SU-DHL-6 (cell line): ENCODE measurements around the gene LRP3.

ENCODE experiments used
- H2AFZ ChIP-seq: fragments of 200-600 bp; sonication (generic); 2 replicates; pipeline ENCODE4 v1.6.1; 2014; ENCODE audit warnings: low read depth, mild to moderate bottlenecking, moderate library complexity, mixed read lengths, antibody characterized with exemption, low read length; ENCODE audit not compliant: severe bottlenecking
- H3F3A ChIP-seq: fragments of 200-600 bp; shearing (Covaris generic); 2 replicates; pipeline ENCODE4 v1.6.0; 2016; ENCODE audit warnings: antibody characterized with exemption, mild to moderate bottlenecking; ENCODE audit not compliant: insufficient read depth
- H3K27ac ChIP-seq: fragments of 200-600 bp; sonication (generic); 2 replicates; pipeline ENCODE4 v1.5.1; 2016; ENCODE audit warnings: low read depth, mild to moderate bottlenecking, low read length, moderate library complexity, mixed read lengths
- H3K27me3 ChIP-seq: fragments of 200-600 bp; sonication (generic), shearing (Covaris generic); 2 replicates; pipeline ENCODE4 v1.6.0; 2014; ENCODE audit warnings: mild to moderate bottlenecking, low read length
- H3K36me3 ChIP-seq: fragments of 200-600 bp; sonication (generic); 2 replicates; pipeline ENCODE4 v1.6.1; 2014; ENCODE audit warnings: mild to moderate bottlenecking, low read length, mixed read lengths
- H3K4me2 ChIP-seq: fragments of 300-600, 200-600 bp; shearing (Covaris generic), sonication (generic); 2 replicates; pipeline ENCODE4 v1.6.0; 2014; ENCODE audit warnings: low read length, low read depth, mild to moderate bottlenecking; ENCODE audit not compliant: poor library complexity, severe bottlenecking
- H3K4me3 ChIP-seq: fragments of 200-600 bp; sonication (generic); 2 replicates; pipeline ENCODE4 v1.5.1; 2014; ENCODE audit warnings: antibody characterized with exemption, low read length, mild to moderate bottlenecking, mixed read lengths; ENCODE audit not compliant: insufficient read depth, poor library complexity, severe bottlenecking
- H3K79me2 ChIP-seq: fragments of 200-600 bp; sonication (generic); 2 replicates; pipeline ENCODE4 v1.6.1; 2014; ENCODE audit warnings: mild to moderate bottlenecking, low read length, moderate library complexity; ENCODE audit not compliant: insufficient read depth
- H3K9ac ChIP-seq: fragments of 200-600 bp; sonication (generic); 2 replicates; pipeline ENCODE4 v1.7.0; 2014; ENCODE audit warnings: mild to moderate bottlenecking, low read length
- H3K9me2 ChIP-seq: fragments of 200-600 bp; sonication (generic); replicated peaks from 2 replicates; pipeline ENCODE4 v1.6.1; 2014; ENCODE audit warnings: low read length; ENCODE audit not compliant: insufficient read depth
- H3K9me3 ChIP-seq: fragments of 200-600 bp; sonication (generic); 2 replicates; pipeline ENCODE4 v1.6.1; 2014; ENCODE audit warnings: low read length, mixed read lengths; ENCODE audit not compliant: insufficient read depth
- H4K20me1 ChIP-seq: fragments of 200-600 bp; sonication (generic); 2 replicates; pipeline ENCODE4 v1.6.1; 2014; ENCODE audit warnings: low read depth, mild to moderate bottlenecking, antibody characterized with exemption, low read length, moderate library complexity, mixed read lengths
- EZH2phosphoT487 ChIP-seq: fragments of 200-600 bp; sonication (generic), shearing (Covaris generic); conservative IDR thresholded peaks from 2 replicates; pipeline ENCODE4 v1.6.1; 2018; ENCODE audit warnings: mild to moderate bottlenecking, antibody characterized with exemption, low read length, moderate library complexity, mixed read lengths
- TF ChIP-seq, protein P1 (sequence below): fragments of 200-600 bp; sonication (generic); IDR thresholded peaks from one replicate; pipeline ENCODE4 v1.5.1; 2017; ENCODE audit warnings: antibody characterized with exemption, mild to moderate bottlenecking, low read length, moderate library complexity; ENCODE audit not compliant: insufficient read depth, poor library complexity, severe bottlenecking

The LRP3 gene

DNA sequence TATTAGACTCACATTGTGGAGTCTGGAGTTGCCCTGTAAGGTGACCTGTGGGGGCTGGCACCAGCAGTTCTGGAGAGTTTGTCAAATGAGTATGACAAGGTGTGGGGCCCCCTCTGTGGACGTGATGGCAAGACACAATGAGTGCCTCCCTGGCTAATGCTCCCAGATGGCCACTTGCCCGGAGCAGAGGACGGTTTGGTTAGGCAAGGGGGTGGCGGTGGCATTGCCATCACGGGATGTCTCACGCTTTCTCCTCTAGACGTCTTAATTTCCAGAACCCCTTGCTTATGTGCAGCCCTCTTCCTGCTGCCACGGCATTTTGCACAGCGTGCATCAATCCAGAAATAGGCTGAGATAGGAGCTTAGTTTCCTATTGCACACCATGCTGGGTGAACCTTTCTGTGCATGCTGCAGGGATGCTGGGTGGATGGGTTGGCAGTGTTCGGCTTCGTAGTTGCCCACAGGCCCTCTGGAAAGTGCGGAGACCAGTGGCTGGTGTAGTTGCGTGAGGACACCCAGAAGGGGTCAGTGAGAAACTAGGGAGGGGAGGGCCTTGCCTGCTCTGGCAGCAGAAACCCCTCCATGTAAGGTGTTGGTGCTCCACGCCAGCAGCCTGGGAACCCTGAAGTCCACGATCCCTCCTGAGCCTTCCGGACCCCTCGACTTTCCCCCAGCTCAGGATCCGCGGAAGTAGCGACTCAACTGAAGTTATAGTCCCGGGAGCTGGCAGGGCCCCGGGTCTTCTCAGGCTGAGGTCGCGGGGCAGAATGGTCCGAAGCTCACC lies 18.1 kb upstream of the LRP3 start:
- no peak for TF ChIP-seq EZH2phosphoT487
- TF ChIP-seq, protein P1, sequence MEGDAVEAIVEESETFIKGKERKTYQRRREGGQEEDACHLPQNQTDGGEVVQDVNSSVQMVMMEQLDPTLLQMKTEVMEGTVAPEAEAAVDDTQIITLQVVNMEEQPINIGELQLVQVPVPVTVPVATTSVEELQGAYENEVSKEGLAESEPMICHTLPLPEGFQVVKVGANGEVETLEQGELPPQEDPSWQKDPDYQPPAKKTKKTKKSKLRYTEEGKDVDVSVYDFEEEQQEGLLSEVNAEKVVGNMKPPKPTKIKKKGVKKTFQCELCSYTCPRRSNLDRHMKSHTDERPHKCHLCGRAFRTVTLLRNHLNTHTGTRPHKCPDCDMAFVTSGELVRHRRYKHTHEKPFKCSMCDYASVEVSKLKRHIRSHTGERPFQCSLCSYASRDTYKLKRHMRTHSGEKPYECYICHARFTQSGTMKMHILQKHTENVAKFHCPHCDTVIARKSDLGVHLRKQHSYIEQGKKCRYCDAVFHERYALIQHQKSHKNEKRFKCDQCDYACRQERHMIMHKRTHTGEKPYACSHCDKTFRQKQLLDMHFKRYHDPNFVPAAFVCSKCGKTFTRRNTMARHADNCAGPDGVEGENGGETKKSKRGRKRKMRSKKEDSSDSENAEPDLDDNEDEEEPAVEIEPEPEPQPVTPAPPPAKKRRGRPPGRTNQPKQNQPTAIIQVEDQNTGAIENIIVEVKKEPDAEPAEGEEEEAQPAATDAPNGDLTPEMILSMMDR, result no peak
- H4K20me1 ChIP-seq, result no peaks in the 10 kb centered on the region
- H3K27me3 ChIP-seq, result no peaks in the 10 kb centered on the region
- H3K27ac ChIP-seq, result peak overlapping the region; percentile 58
- no peaks in the 10 kb centered on the region for H3K9me3 ChIP-seq
- no peaks in the 10 kb centered on the region for H3F3A ChIP-seq
- H3K4me2 ChIP-seq, result peak overlapping the region; percentile 84
- H3K9me2 ChIP-seq, result no peaks in the 10 kb centered on the region
- H3K36me3 ChIP-seq, result no peaks in the 10 kb centered on the region
- H2AFZ ChIP-seq, result peak overlapping the region; percentile 90
- H3K79me2 ChIP-seq, result no peaks in the 10 kb centered on the region
- H3K4me3 ChIP-seq, result peak overlapping the region; percentile 83
- peak overlapping the region; percentile 92 for H3K9ac ChIP-seq

DNA sequence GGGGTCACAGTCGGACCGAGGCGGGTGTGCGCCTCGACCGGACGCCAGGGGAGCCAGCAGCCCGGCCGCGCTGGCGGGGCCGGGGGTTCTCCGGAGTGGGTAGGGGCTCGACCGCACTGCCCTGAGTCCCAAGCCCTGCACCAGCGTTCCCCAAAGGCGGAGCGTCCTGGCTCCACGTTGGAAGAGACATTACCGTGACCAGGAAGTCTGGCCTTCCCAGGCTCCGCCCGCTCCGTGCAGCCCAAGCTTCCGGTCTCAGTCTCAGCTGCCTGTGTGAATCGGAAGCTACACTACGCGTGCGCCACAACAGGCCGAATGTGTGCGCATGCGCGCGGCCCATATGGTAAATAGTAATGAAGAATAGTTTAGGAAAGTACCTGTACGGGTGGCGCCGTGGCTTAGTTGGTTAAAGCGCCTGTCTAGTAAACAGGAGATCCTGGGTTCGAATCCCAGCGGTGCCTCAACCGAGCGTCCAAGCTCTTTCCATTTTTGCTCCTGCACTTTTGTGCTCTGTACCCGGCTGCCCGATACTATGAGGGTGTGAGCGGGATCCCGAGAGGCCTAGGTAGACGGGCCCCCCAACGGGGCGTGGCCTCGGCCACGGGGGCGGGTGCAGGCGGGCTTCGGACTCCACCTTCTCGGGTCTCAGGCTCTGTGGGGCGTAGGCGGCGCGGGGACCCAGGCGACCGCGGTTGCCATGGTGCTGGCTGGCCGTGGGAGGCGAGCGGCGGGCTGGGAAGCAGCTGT lies 17.3 kb upstream of the LRP3 start:
- no peaks in the 10 kb centered on the region for H3K27me3 ChIP-seq
- no peaks in the 10 kb centered on the region for H3K36me3 ChIP-seq
- peak overlapping the region; percentile 84 for H3K4me2 ChIP-seq
- TF ChIP-seq, protein P1, result no peak
- TF ChIP-seq EZH2phosphoT487, result no peak
- peak overlapping the region; percentile 90 for H2AFZ ChIP-seq
- peak overlapping the region; percentile 83 for H3K4me3 ChIP-seq
- no peaks in the 10 kb centered on the region for H3K9me3 ChIP-seq
- peak overlapping the region; percentile 58 for H3K27ac ChIP-seq
- H3K9ac ChIP-seq, result peak overlapping the region; percentile 92
- no peaks in the 10 kb centered on the region for H3K79me2 ChIP-seq
- no peaks in the 10 kb centered on the region for H3K9me2 ChIP-seq
- no peaks in the 10 kb centered on the region for H3F3A ChIP-seq
- H4K20me1 ChIP-seq, result no peaks in the 10 kb centered on the region

DNA sequence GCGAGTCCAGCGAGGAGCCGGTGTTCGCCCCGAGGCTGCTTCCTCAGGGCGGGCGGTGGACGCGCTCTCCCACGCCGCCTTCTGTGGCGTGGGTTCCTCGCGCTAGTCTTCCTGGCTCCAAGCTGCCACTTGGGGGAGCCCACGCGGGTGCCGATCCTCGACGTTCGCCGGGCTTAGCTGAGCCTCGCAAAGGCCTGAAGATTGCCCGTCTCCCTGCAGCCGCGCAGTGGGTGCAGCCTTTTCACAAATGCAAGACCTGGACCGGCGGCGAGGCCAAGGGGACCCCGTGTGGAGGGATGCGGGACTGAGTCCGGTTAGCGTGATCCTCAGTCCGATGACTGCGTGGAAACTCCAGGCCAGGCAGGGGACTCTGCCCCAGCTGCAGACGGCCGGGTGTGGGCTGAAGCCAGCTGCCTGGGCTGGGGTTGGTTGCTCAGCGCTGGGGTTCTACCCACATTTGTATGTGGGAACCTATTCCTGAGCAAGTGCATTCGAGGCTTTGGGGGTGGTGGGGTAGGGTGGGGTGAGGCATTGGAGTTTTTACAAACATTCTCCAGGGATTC lies 16.6 kb upstream of the LRP3 start:
- Histone ChIP-seq H3F3A (no peaks in the 10 kb centered on the region), H3K9me3 (no peaks in the 10 kb centered on the region), H3K4me2 (peak overlapping the region; percentile 59), H3K36me3 (no peaks in the 10 kb centered on the region), H2AFZ (peak overlapping the region; percentile 21), H4K20me1 (no peaks in the 10 kb centered on the region), H3K79me2 (no peaks in the 10 kb centered on the region), H3K9ac (peak overlapping the region; percentile 92), H3K4me3 (peak overlapping the region; percentile 49), H3K27me3 (no peaks in the 10 kb centered on the region), H3K27ac (no peak overlapping the region), H3K9me2 (no peaks in the 10 kb centered on the region)
- no peak for TF ChIP-seq EZH2phosphoT487
- TF ChIP-seq, protein P1, result no peak
